HepG2 (cell line): ENCODE results near the gene CRNN. TPM values are rescaled to one million over a fixed set of nuclear protein-coding genes. Genes with fewer than 3 reads are reported as not detected.

Experiments
- ATAC-seq: fragments of 200-7000 bp; cut with Tn5 transposase; 3 replicates; pipeline ENCODE4 v1.9.1; 2020; ENCODE audit warnings: mild to moderate bottlenecking, moderate library complexity
- BruUV-seq: library from RNA; stranded (reverse); fragments of 400-500 nt; replicated peaks from 2 replicates; lab custom pipeline; 2021; lab: Mats Ljungman, UMichigan
- CTCF ChIA-PET: fragments of 300-600 bp; formaldehyde crosslinking; extraction: SDS; loops from one replicate; lab custom pipeline; 2021; ENCODE audit warnings: low total read pairs, inconsistent platforms, low intra/inter-chr PET ratio; lab: Yijun Ruan, JAX
- POLR2A ChIA-PET: fragments of 350-600 bp; sonication (Branson Sonifier 250); formaldehyde crosslinking; loops from one replicate; lab custom pipeline; 2020; ENCODE audit warnings: antibody characterized with exemption, inconsistent platforms; lab: Yijun Ruan, JAX
- DNase-seq: peaks from one replicate; pipeline ENCODE4 v3.0.0-alpha.2; 2015; ENCODE audit warnings: low spot score
- FAIRE-seq: peaks from 3 replicates; lab custom pipeline; 2011; peaks lifted over from hg19 to GRCh38; lab: Jason Lieb, UNC
- H2AFZ ChIP-seq: one replicate; pipeline ENCODE4 v1.6.1; 2011; ENCODE audit warnings: low read length, inconsistent platforms
- H3K27ac ChIP-seq: fragments of 300-600 bp; 3 replicates; pipeline ENCODE4 v1.8.0; 2011; ENCODE audit warnings: mixed run types, mild to moderate bottlenecking, mixed read lengths, low read length, inconsistent platforms; ENCODE audit not compliant: insufficient read depth; ENCODE audit errors: extremely low read length
- H3K27me3 ChIP-seq, 2 experiments: fragments of 200-600 bp in 1 of 2; 2 replicates in 1 of 2; 3 replicates in 1 of 2; pipeline versions ENCODE4 v1.6.0 to v1.8.0; 2011; ENCODE audit warnings: low read length in 2 of 2, mild to moderate bottlenecking in 2 of 2, moderate library complexity in 2 of 2, inconsistent platforms in 1 of 2; ENCODE audit not compliant: insufficient read depth in 2 of 2, control insufficient read depth in 1 of 2
- H3K36me3 ChIP-seq, 2 experiments: fragments of 200-600 bp in 1 of 2; replicated peaks in 1 of 2; 2 replicates in 1 of 2; 3 replicates in 1 of 2; pipeline versions ENCODE4 v1.5.1 to v1.8.0; 2011; ENCODE audit warnings: low read length in 2 of 2, inconsistent platforms in 1 of 2; ENCODE audit not compliant: insufficient read depth in 2 of 2, control insufficient read depth in 1 of 2
- H3K4me1 ChIP-seq: 2 replicates; pipeline ENCODE4 v1.5.1; 2012; ENCODE audit warnings: low read length, inconsistent platforms; ENCODE audit not compliant: insufficient read depth
- H3K4me2 ChIP-seq: 2 replicates; pipeline ENCODE4 v1.6.0; 2011; ENCODE audit warnings: low read depth, low read length, inconsistent platforms
- H3K4me3 ChIP-seq, 3 experiments: fragments of 200-600 bp in 1 of 3; sonication (generic), shearing (Covaris generic) in 1 of 3; replicated peaks in 1 of 3; 2 replicates each; pipeline ENCODE4 v1.5.1; 2011 to 2016; ENCODE audit warnings: low read length in 3 of 3, inconsistent platforms in 2 of 3, low read depth in 2 of 3, mild to moderate bottlenecking in 2 of 3, control low read depth in 1 of 3, mixed read lengths in 1 of 3; ENCODE audit not compliant: insufficient read depth in 1 of 3
- H3K79me2 ChIP-seq: one replicate; pipeline ENCODE4 v1.6.1; 2011; ENCODE audit warnings: low read length, inconsistent platforms; ENCODE audit not compliant: insufficient read depth
- H3K9ac ChIP-seq: 2 replicates; pipeline ENCODE4 v1.6.0; 2011; ENCODE audit warnings: mild to moderate bottlenecking, low read depth, low read length, inconsistent platforms; ENCODE audit not compliant: insufficient read depth
- H3K9me3 ChIP-seq: 2 replicates; pipeline ENCODE4 v1.5.1; 2012; ENCODE audit warnings: mild to moderate bottlenecking, low read length
- H4K20me1 ChIP-seq: 2 replicates; pipeline ENCODE4 v1.6.0; 2011; ENCODE audit warnings: inconsistent platforms, mild to moderate bottlenecking, low read length, moderate library complexity; ENCODE audit not compliant: insufficient read depth
- CBX5 ChIP-seq: sonication (generic); formaldehyde crosslinking; IDR thresholded peaks from 2 replicates; pipeline ENCODE4 v1.4.0; 2020; ENCODE audit warnings: missing genetic modification reagents, borderline replicate concordance
- HDAC6 ChIP-seq: fragments of 200-600 bp; sonication (generic); IDR thresholded peaks from 2 replicates; pipeline ENCODE4 v1.7.0; 2017; ENCODE audit warnings: mild to moderate bottlenecking, antibody characterized with exemption, low read length, low read depth
- JDP2 ChIP-seq: sonication (generic); formaldehyde crosslinking; IDR thresholded peaks from 2 replicates; pipeline ENCODE4 v1.8.1; 2022; ENCODE audit warnings: missing genetic modification reagents, borderline replicate concordance
- NR2F6 ChIP-seq, 2 experiments: IDR thresholded peaks; 2 replicates each; pipeline ENCODE4 v1.6.1; 2016; ENCODE audit warnings: antibody characterized with exemption in 1 of 2, mild to moderate bottlenecking in 1 of 2
- SOX6 ChIP-seq, 2 experiments: fragments of 450-650 bp in 1 of 2; sonication (generic) in 1 of 2; formaldehyde crosslinking in 1 of 2; IDR thresholded peaks; 2 replicates each; pipeline versions ENCODE4 v1.4.0 to v1.6.1; 2017 to 2020; ENCODE audit warnings: antibody characterized with exemption in 1 of 2, mild to moderate bottlenecking in 1 of 2, missing genetic modification reagents in 1 of 2
- SRSF9 ChIP-seq: fragments of 200-400 bp; formaldehyde crosslinking; IDR thresholded peaks from 2 replicates; pipeline ENCODE4 v1.6.1; 2018; ENCODE audit warnings: borderline replicate concordance, mild to moderate bottlenecking, low read depth, low read length; ENCODE audit not compliant: insufficient read depth, poor library complexity, severe bottlenecking
- XRCC5 ChIP-seq: fragments of 200-400 bp; formaldehyde crosslinking; optimal IDR thresholded peaks from 2 replicates; pipeline ENCODE3; 2017; ENCODE audit warnings: mild to moderate bottlenecking, low read length
- ZC3H4 ChIP-seq: sonication (generic); formaldehyde crosslinking; IDR thresholded peaks from 2 replicates; pipeline ENCODE4 v1.4.0; 2020; ENCODE audit warnings: missing genetic modification reagents, borderline replicate concordance
- ZNF225 ChIP-seq: sonication (generic); formaldehyde crosslinking; IDR thresholded peaks from 2 replicates; pipeline ENCODE4 v1.4.0; 2020; ENCODE audit warnings: mild to moderate bottlenecking, missing genetic modification reagents
- ZNF333 ChIP-seq: sonication (generic); formaldehyde crosslinking; IDR thresholded peaks from 2 replicates; pipeline ENCODE4 v1.4.0; 2020; ENCODE audit warnings: mild to moderate bottlenecking, missing genetic modification reagents, borderline replicate concordance
- ZNF350 ChIP-seq: sonication (generic); formaldehyde crosslinking; IDR thresholded peaks from 2 replicates; pipeline ENCODE4 v1.4.0; 2020; ENCODE audit warnings: mild to moderate bottlenecking, low read depth, missing genetic modification reagents, borderline replicate concordance
- ZNF552 ChIP-seq: sonication (generic); formaldehyde crosslinking; IDR thresholded peaks from 2 replicates; pipeline ENCODE4 v1.9.0; 2022; ENCODE audit warnings: missing genetic modification reagents, mild to moderate bottlenecking, borderline replicate concordance
- ZNF672 ChIP-seq: sonication (generic); formaldehyde crosslinking; IDR thresholded peaks from 2 replicates; pipeline ENCODE4 v1.8.1; 2022; ENCODE audit warnings: missing genetic modification reagents
- WGBS: methylation state at CpG from one replicate; pipeline ENCODE4 v1.1.6; 2017; ENCODE audit warnings: low lambda C conversion rate; 5-methylcytosine and 5-hydroxymethylcytosine counted together
- in situ Hi-C: cut with HindIII; loops from 2 replicates; pipeline ENCODE4 v1.10.0; 2017; ENCODE audit warnings: low pct_unique_long_range_greater_than_20kb; ENCODE audit not compliant: extremely low pct_ligation_motif_present
- intact Hi-C: fragments of 100-400 bp; cut with micrococcal nuclease; formaldehyde crosslinking; loops from one replicate; pipeline ENCODE4 v1.10.0; 2022; ENCODE audit not compliant: unreplicated experiment
- polyA plus RNA-seq, 8 experiments: library from polyadenylated mRNA; depleted of rRNA in 3 of 8; stranded (reverse) in 7 of 8; unstranded in 1 of 8; fragments of >200 nt; fragmentation: Illumina TruSeq in 4 of 8; extraction: Trizol in 4 of 8; gene quantifications; 2 replicates each; pipeline versions ENCODE4 v1.2.1 to v1.2.3, GENCODE V29; 2011 to 2016; ENCODE audit warnings: low read depth in 4 of 8, missing spikeins in 1 of 8, mixed read lengths in 1 of 8; ENCODE audit not compliant: insufficient read depth in 1 of 8
- total RNA-seq, 5 experiments: library from RNA; depleted of rRNA; stranded (reverse); fragments of >200 nt; fragmentation: Illumina TruSeq; extraction: Trizol; gene quantifications; 2 replicates each; pipeline ENCODE4 v1.2.3, GENCODE V29; 2016; ENCODE audit warnings: low read depth in 1 of 5
- TF ChIP-seq, protein P1 (sequence below): sonication (generic); formaldehyde crosslinking; IDR thresholded peaks from 2 replicates; pipeline ENCODE4 v1.5.0; 2020; ENCODE audit warnings: mild to moderate bottlenecking, missing genetic modification reagents, moderate library complexity
- TF ChIP-seq, protein P2 (sequence below): sonication (generic); formaldehyde crosslinking; IDR thresholded peaks from 2 replicates; pipeline ENCODE4 v1.9.0; 2021; ENCODE audit warnings: missing genetic modification reagents, mild to moderate bottlenecking, borderline replicate concordance
- TF ChIP-seq, protein P3 (sequence below): sonication (generic); formaldehyde crosslinking; conservative IDR thresholded peaks from 2 replicates; pipeline ENCODE4 v1.4.0; 2020; ENCODE audit warnings: mild to moderate bottlenecking, missing genetic modification reagents, moderate library complexity

CRNN gene
- total and polyA plus RNA-seq, 2 of the 13 experiments (the other 11 are each of a cell fraction or from before 2014, with no cell fraction given) = not detected

DNA sequence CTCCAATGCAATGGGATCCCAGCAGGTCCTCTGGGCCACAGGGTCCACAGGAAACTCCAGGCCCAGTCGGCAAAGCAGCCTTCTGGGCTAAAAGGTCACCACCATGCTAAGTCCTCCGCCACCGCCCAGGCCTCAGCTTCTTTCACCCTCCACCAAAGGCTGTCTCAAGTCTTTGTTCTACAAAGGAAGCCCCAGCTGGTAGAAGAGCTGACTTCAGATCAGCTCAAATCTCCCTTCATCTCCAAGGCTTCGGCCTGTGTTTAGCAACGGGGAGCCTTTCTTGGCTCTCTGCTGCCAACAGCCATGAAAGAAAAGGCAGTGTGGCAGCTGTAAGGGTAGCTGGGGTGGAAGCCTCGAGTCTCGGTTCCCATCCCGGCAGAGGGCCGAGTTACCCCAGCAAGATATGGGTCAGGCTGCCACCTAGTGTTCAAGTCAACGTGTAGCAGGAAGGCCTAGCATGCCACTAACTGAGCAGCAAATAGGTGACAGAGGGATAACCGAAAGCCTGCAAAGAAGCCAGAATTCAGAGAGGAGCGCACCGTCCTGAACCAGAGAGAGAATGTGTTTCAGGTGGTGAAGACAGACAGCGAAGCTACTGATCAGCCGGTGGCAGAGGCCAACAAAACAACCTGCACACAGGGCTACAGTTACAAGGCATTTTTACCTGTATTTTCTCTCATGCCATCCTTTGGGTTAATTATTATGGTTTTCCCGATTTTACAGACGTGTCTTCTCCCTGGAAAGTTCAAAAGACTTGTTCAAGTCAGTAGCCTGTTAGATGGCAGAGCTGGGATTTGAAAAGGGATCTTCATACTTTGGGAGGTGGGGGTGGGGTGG is 26.8 kb upstream of the CRNN start:
- intact Hi-C loops = loop anchor here (1.0 kb wide), 1 partner anchor 42 kb away; no protein-coding TSS in a partner anchor
- ChIA-PET CTCF (interaction anchor here (0.8 to 1.9 kb wide), 3 partner anchors 42 to 388 kb away, joined by 4 to 12 read pairs (median 5); no protein-coding TSS in a partner anchor), POLR2A (no interaction called here)
- in situ Hi-C loops = loop anchor here (10.0 kb wide), 2 partner anchors 256 to 386 kb away; no protein-coding TSS in a partner anchor
- Histone ChIP-seq H3K9me3 (no peaks in the 10 kb centered on the region), H4K20me1 (no peaks in the 10 kb centered on the region), H3K9ac (no peak overlapping the region), H2AFZ (no peak overlapping the region), H3K4me3 (no peak overlapping the region), H3K27me3 (peaks cover 0 to 4% of the 10 kb centered on the region in 2 experiments; a peak in 2 of 5 replicates), H3K36me3 (no peaks in the 10 kb centered on the region), H3K27ac (no peak overlapping the region), H3K79me2 (no peaks in the 10 kb centered on the region), H3K4me1 (no peaks in the 10 kb centered on the region), H3K4me2 (no peak overlapping the region)
- ATAC-seq (peak; percentile 99), DNase-seq (peak; percentile 54), FAIRE-seq (peak; percentile 59)
- 2% methylated on average over 12 of the region's 17 CpGs for WGBS
- BruUV-seq = no TSS peak
- TF ChIP-seq CBX5 (CRISPR knock-in tag) (0 out of 2 replicates have a peak, but pooled peaks have one; percentile 30), ZNF672 (CRISPR knock-in tag) (no peak), SOX6 (IDR thresholded peaks at IDR 0.05) (no peak), SOX6 (CRISPR knock-in tag; IDR thresholded peaks at IDR 0.05) (no peak), SRSF9 (no peak), JDP2 (no peak), ZC3H4 (CRISPR knock-in tag) (no peak), HDAC6 (no peak), ZNF333 (CRISPR knock-in tag) (no peak), XRCC5 (peak; percentile 48), NR2F6 (IDR thresholded peaks at IDR 0.05) (no peak), NR2F6 (CRISPR knock-in tag; IDR thresholded peaks at IDR 0.05) (no peak), ZNF552 (CRISPR knock-in tag) (no peak), ZNF350 (CRISPR knock-in tag) (no peak), ZNF225 (CRISPR knock-in tag) (no peak)
- TF ChIP-seq, protein P1, sequence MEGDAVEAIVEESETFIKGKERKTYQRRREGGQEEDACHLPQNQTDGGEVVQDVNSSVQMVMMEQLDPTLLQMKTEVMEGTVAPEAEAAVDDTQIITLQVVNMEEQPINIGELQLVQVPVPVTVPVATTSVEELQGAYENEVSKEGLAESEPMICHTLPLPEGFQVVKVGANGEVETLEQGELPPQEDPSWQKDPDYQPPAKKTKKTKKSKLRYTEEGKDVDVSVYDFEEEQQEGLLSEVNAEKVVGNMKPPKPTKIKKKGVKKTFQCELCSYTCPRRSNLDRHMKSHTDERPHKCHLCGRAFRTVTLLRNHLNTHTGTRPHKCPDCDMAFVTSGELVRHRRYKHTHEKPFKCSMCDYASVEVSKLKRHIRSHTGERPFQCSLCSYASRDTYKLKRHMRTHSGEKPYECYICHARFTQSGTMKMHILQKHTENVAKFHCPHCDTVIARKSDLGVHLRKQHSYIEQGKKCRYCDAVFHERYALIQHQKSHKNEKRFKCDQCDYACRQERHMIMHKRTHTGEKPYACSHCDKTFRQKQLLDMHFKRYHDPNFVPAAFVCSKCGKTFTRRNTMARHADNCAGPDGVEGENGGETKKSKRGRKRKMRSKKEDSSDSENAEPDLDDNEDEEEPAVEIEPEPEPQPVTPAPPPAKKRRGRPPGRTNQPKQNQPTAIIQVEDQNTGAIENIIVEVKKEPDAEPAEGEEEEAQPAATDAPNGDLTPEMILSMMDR (CRISPR knock-in tag) = peak; percentile 88
- TF ChIP-seq, protein P2, sequence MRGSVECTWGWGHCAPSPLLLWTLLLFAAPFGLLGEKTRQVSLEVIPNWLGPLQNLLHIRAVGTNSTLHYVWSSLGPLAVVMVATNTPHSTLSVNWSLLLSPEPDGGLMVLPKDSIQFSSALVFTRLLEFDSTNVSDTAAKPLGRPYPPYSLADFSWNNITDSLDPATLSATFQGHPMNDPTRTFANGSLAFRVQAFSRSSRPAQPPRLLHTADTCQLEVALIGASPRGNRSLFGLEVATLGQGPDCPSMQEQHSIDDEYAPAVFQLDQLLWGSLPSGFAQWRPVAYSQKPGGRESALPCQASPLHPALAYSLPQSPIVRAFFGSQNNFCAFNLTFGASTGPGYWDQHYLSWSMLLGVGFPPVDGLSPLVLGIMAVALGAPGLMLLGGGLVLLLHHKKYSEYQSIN (CRISPR knock-in tag) = no peak
- TF ChIP-seq, protein P3, sequence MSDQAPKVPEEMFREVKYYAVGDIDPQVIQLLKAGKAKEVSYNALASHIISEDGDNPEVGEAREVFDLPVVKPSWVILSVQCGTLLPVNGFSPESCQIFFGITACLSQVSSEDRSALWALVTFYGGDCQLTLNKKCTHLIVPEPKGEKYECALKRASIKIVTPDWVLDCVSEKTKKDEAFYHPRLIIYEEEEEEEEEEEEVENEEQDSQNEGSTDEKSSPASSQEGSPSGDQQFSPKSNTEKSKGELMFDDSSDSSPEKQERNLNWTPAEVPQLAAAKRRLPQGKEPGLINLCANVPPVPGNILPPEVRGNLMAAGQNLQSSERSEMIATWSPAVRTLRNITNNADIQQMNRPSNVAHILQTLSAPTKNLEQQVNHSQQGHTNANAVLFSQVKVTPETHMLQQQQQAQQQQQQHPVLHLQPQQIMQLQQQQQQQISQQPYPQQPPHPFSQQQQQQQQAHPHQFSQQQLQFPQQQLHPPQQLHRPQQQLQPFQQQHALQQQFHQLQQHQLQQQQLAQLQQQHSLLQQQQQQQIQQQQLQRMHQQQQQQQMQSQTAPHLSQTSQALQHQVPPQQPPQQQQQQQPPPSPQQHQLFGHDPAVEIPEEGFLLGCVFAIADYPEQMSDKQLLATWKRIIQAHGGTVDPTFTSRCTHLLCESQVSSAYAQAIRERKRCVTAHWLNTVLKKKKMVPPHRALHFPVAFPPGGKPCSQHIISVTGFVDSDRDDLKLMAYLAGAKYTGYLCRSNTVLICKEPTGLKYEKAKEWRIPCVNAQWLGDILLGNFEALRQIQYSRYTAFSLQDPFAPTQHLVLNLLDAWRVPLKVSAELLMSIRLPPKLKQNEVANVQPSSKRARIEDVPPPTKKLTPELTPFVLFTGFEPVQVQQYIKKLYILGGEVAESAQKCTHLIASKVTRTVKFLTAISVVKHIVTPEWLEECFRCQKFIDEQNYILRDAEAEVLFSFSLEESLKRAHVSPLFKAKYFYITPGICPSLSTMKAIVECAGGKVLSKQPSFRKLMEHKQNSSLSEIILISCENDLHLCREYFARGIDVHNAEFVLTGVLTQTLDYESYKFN (CRISPR knock-in tag) = no peak
